H1 (cell line): ENCODE results near the gene RHBDD1. TPM values are rescaled to one million over a fixed set of nuclear protein-coding genes. Genes with fewer than 3 reads are reported as not detected.

Experiments used
- CTCF ChIA-PET: fragments of 300-600 bp; sonication (Branson Sonifier 250); formaldehyde crosslinking; loops from one replicate; lab custom pipeline; 2021; ENCODE audit not compliant: partially characterized antibody; lab: Charles Lee
- POLR2A ChIA-PET: fragments of 300-600 bp; sonication (Branson Sonifier 250); formaldehyde crosslinking; loops from one replicate; lab custom pipeline; 2021; ENCODE audit warnings: inconsistent platforms; ENCODE audit not compliant: partially characterized antibody; lab: Charles Lee
- DNase-seq, 2 experiments: peaks; one replicate each; pipeline versions ENCODE4 v3.0.0 to v3.0.0-alpha.2; 2010 to 2022; ENCODE audit warnings: low spot score in 2 of 2, low read depth in 1 of 2, mixed read lengths in 1 of 2
- FAIRE-seq: peaks from 2 replicates; lab custom pipeline; 2011; peaks lifted over from hg19 to GRCh38; lab: Jason Lieb, UNC
- H2AFZ ChIP-seq: 2 replicates; pipeline ENCODE4 v1.8.1; 2012; ENCODE audit warnings: low read length, inconsistent platforms
- H2AK5ac ChIP-seq: 2 replicates; pipeline ENCODE4 v1.6.1; 2013; ENCODE audit warnings: low read depth, low read length
- H2BK120ac ChIP-seq: replicated peaks from 2 replicates; pipeline ENCODE3; 2013; ENCODE audit warnings: low read depth, low read length, inconsistent platforms
- H2BK12ac ChIP-seq: 2 replicates; pipeline ENCODE4 v1.6.1; 2013; ENCODE audit warnings: low read depth, low read length
- H2BK15ac ChIP-seq: 2 replicates; pipeline ENCODE4 v1.6.1; 2013; ENCODE audit warnings: low read length
- H2BK20ac ChIP-seq: 2 replicates; pipeline ENCODE4 v1.6.1; 2013; ENCODE audit warnings: low read length
- H2BK5ac ChIP-seq: 2 replicates; pipeline ENCODE4 v1.6.1; 2013; ENCODE audit warnings: low read depth, low read length
- H3K14ac ChIP-seq: 2 replicates; pipeline ENCODE4 v1.6.1; 2013; ENCODE audit warnings: inconsistent platforms; ENCODE audit not compliant: insufficient read length
- H3K18ac ChIP-seq: 2 replicates; pipeline ENCODE4 v1.6.1; 2013; ENCODE audit warnings: low read length; ENCODE audit errors: extremely low read depth
- H3K23ac ChIP-seq: 2 replicates; pipeline ENCODE4 v1.6.1; 2013; ENCODE audit warnings: inconsistent platforms; ENCODE audit not compliant: insufficient read length
- H3K23me2 ChIP-seq: 2 replicates; pipeline ENCODE4 v1.6.1; 2013; ENCODE audit warnings: low read depth, low read length
- H3K27ac ChIP-seq: 2 replicates; pipeline ENCODE4 v1.6.1; 2011; ENCODE audit warnings: low read depth, low read length, inconsistent platforms
- H3K27me3 ChIP-seq, 4 experiments: replicated peaks in 1 of 4; 1 replicate in 1 of 4; 2 replicates in 3 of 4; pipeline versions ENCODE4 v1.6.1 to v1.8.1; 2011 to 2013; ENCODE audit warnings: low read length in 3 of 4, mild to moderate bottlenecking in 3 of 4, inconsistent platforms in 2 of 4, mixed read lengths in 2 of 4, moderate library complexity in 1 of 4; ENCODE audit not compliant: control insufficient read depth in 3 of 4, insufficient read depth in 3 of 4; ENCODE audit errors: extremely low read depth in 1 of 4
- H3K36me3 ChIP-seq, 4 experiments: 2 replicates each; pipeline versions ENCODE4 v1.6.1 to v1.8.1; 2011 to 2013; ENCODE audit warnings: mild to moderate bottlenecking in 4 of 4, low read length in 3 of 4, moderate library complexity in 2 of 4, control low read depth in 1 of 4, inconsistent platforms in 1 of 4; ENCODE audit not compliant: insufficient read depth in 4 of 4, control insufficient read depth in 2 of 4
- H3K4ac ChIP-seq: replicated peaks from 2 replicates; pipeline ENCODE3; 2013; ENCODE audit warnings: low read length, low read depth, mixed read lengths, inconsistent platforms; ENCODE audit not compliant: insufficient read length
- H3K4me1 ChIP-seq, 4 experiments: replicated peaks in 1 of 4; 1 replicate in 1 of 4; 2 replicates in 3 of 4; pipeline versions ENCODE4 v1.6.1 to v1.8.1; 2011 to 2013; ENCODE audit warnings: low read length in 3 of 4, inconsistent platforms in 2 of 4, mixed read lengths in 1 of 4; ENCODE audit not compliant: insufficient read depth in 4 of 4, control insufficient read depth in 3 of 4
- H3K4me2 ChIP-seq, 2 experiments: 2 replicates each; pipeline versions ENCODE4 v1.6.1 to v1.8.1; 2011 to 2013; ENCODE audit warnings: low read depth in 2 of 2, low read length in 2 of 2, control low read depth in 1 of 2, inconsistent platforms in 1 of 2, mild to moderate bottlenecking in 1 of 2; ENCODE audit not compliant: insufficient read depth in 1 of 2
- H3K4me3 ChIP-seq, 4 experiments: fragments of 200-600, 300-600 bp in 1 of 4; sonication (generic), shearing (Covaris generic), sonication (Bioruptor Twin) in 1 of 4; 2 replicates each; pipeline versions ENCODE4 v1.5.1 to v1.8.1; 2011 to 2016; ENCODE audit warnings: low read length in 4 of 4, low read depth in 3 of 4, control low read depth in 2 of 4, inconsistent platforms in 2 of 4, mild to moderate bottlenecking in 2 of 4, mixed read lengths in 1 of 4, moderate library complexity in 1 of 4; ENCODE audit not compliant: insufficient read depth in 2 of 4; ENCODE audit errors: extremely low read depth in 1 of 4
- H3K56ac ChIP-seq: replicated peaks from 2 replicates; pipeline ENCODE3; 2013; ENCODE audit warnings: low read depth, mild to moderate bottlenecking, mixed read lengths, low read length, inconsistent platforms; ENCODE audit not compliant: insufficient read length
- H3K79me1 ChIP-seq: 2 replicates; pipeline ENCODE4 v1.6.1; 2013; ENCODE audit warnings: low read depth, low read length, control low read depth
- H3K79me2 ChIP-seq, 2 experiments: 2 replicates each; pipeline versions ENCODE4 v1.6.1 to v1.8.1; 2012 to 2013; ENCODE audit warnings: low read length in 2 of 2, mild to moderate bottlenecking in 2 of 2, inconsistent platforms in 1 of 2; ENCODE audit not compliant: insufficient read depth in 2 of 2, control insufficient read depth in 1 of 2
- H3K9ac ChIP-seq, 4 experiments: replicated peaks in 1 of 4; 1 replicate in 1 of 4; 2 replicates in 3 of 4; pipeline versions ENCODE4 v1.6.1 to v1.8.1; 2011 to 2013; ENCODE audit warnings: low read depth in 3 of 4, low read length in 3 of 4, control low read depth in 2 of 4, mild to moderate bottlenecking in 2 of 4, moderate library complexity in 2 of 4, inconsistent platforms in 1 of 4; ENCODE audit errors: extremely low read depth in 1 of 4
- H3K9me3 ChIP-seq, 2 experiments: 2 replicates each; pipeline versions ENCODE4 v1.6.1 to v1.8.1; 2012 to 2013; ENCODE audit warnings: mild to moderate bottlenecking in 2 of 2, moderate library complexity in 2 of 2, control low read depth in 1 of 2, inconsistent platforms in 1 of 2, low read depth in 1 of 2, low read length in 1 of 2, mixed read lengths in 1 of 2; ENCODE audit not compliant: insufficient read depth in 2 of 2
- H4K20me1 ChIP-seq, 2 experiments: replicated peaks in 1 of 2; 2 replicates each; pipeline versions ENCODE3 to v1.8.1; 2011 to 2013; ENCODE audit warnings: inconsistent platforms in 2 of 2, low read length in 2 of 2, mild to moderate bottlenecking in 1 of 2; ENCODE audit not compliant: insufficient read depth in 2 of 2, control insufficient read depth in 1 of 2
- H4K5ac ChIP-seq: 2 replicates; pipeline ENCODE4 v1.6.1; 2013; ENCODE audit warnings: low read length, low read depth, mixed read lengths, inconsistent platforms; ENCODE audit not compliant: insufficient read length
- H4K8ac ChIP-seq: 2 replicates; pipeline ENCODE4 v1.8.0; 2013; ENCODE audit warnings: mild to moderate bottlenecking, moderate library complexity, low read length, inconsistent platforms; ENCODE audit not compliant: insufficient read depth; ENCODE audit errors: extremely low read depth
- H4K91ac ChIP-seq: replicated peaks from 2 replicates; pipeline ENCODE3; 2013; ENCODE audit warnings: low read length, mixed read lengths, inconsistent platforms; ENCODE audit not compliant: insufficient read length
- GABPA ChIP-seq: IDR thresholded peaks from 2 replicates; pipeline ENCODE4 v1.6.1; 2011; ENCODE audit warnings: mild to moderate bottlenecking, low read length, moderate library complexity, borderline replicate concordance; ENCODE audit not compliant: insufficient read depth
- WGBS, 2 experiments: shearing (Covaris generic) in 1 of 2; methylation state at CpG; one replicate each; pipeline versions ENCODE4 v1.1.6 to v1.1.7; 2013 to 2015; ENCODE audit warnings: low lambda C conversion rate in 2 of 2, mixed read lengths in 2 of 2, inconsistent platforms in 1 of 2, low coverage in 1 of 2, missing lambda C conversion rate in 1 of 2; ENCODE audit not compliant: insufficient replicate concordance in 2 of 2, insufficient coverage in 1 of 2, insufficient read length in 1 of 2; ENCODE audit errors: extremely low coverage in 1 of 2, missing lambda C conversion rate in 1 of 2; 5-methylcytosine and 5-hydroxymethylcytosine counted together
- polyA plus RNA-seq, 7 experiments: library from polyadenylated mRNA; depleted of rRNA in 3 of 7; stranded (reverse) in 5 of 7; unstranded in 2 of 7; fragments of >200 nt in 5 of 7; fragments of 200-250 nt in 2 of 7; gene quantifications; 1 replicate in 5 of 7; 2 replicates in 1 of 7; 4 replicates in 1 of 7; pipeline versions ENCODE4 v1.2.1 to v1.2.3, GENCODE V29; 2011 to 2013; ENCODE audit warnings: missing spikeins in 2 of 7, mixed read lengths in 2 of 7
- total RNA-seq: library from RNA; stranded (reverse); fragmentation: NEBNext Ultra II Directional; extraction: Animal tissue kit (Norgen Biotek cat#: 25700); gene quantifications from 2 replicates; pipeline ENCODE4 v1.2.1, GENCODE V29; 2021

Gene RHBDD1
- total and polyA plus RNA-seq, 2 of the 8 experiments (the other 6 are each of a cell fraction or from before 2014, with no cell fraction given): 10.5 to 23.1 TPM

DNA sequence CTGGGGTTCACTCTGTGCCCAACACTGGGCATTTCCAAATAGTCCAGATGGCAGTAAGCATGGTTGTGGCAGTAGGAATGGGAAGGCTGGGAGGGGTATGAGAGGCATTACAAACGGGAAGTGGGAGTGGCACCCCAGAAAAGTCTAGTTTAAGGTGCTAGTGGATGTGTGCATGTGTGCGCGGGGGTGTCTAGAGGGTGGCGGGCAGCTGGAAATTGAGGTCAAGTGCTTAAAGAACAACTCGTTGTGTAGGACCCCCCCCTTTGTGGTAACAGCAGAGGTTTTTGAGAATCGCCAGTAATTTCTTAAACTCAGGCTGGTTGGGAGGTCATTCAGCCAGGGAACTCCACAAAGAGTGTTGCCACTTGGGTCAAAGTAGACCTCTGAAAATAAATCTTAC lies 69.9 kb downstream of the RHBDD1 start:
- H3K56ac ChIP-seq: no peak overlapping the region
- H2BK12ac ChIP-seq: no peak overlapping the region
- no peaks in the 10 kb centered on the region for H3K4me1 ChIP-seq
- no peak overlapping the region for H2BK15ac ChIP-seq
- ChIA-PET POLR2A (no interaction called here), CTCF (interaction anchor here (1.1 kb wide), 1 partner anchor 1240 kb away, joined by 3 read pairs; no protein-coding TSS in a partner anchor)
- H3K14ac ChIP-seq: no peak overlapping the region
- H3K79me1 ChIP-seq: 0 out of 2 replicates have a peak, but pooled peaks cover 4% of the 10 kb centered on the region
- no peak overlapping the region for H3K27ac ChIP-seq
- TF ChIP-seq GABPA: no peak
- H3K79me2 ChIP-seq: no peaks in the 10 kb centered on the region
- H2BK20ac ChIP-seq: no peak overlapping the region
- H3K27me3 ChIP-seq: no peaks in the 10 kb centered on the region
- WGBS, 2 experiments: 95% methylated on average over 6 of the region's 6 CpGs; no CpG with 5 or more reads in 1 of the 2 experiments
- H4K8ac ChIP-seq: no peak overlapping the region
- H4K5ac ChIP-seq: no peak overlapping the region
- no peak overlapping the region for H3K9ac ChIP-seq
- FAIRE-seq (no peak), DNase-seq (no peak)
- no peak overlapping the region for H3K18ac ChIP-seq
- no peak overlapping the region for H3K23ac ChIP-seq
- no peaks in the 10 kb centered on the region for H3K36me3 ChIP-seq
- no peaks in the 10 kb centered on the region for H3K9me3 ChIP-seq
- H2AK5ac ChIP-seq: no peak overlapping the region
- H2BK5ac ChIP-seq: no peak overlapping the region
- no peak overlapping the region for H4K91ac ChIP-seq
- H3K4ac ChIP-seq: no peak overlapping the region
- H3K4me2 ChIP-seq: no peak overlapping the region
- no peak overlapping the region for H2AFZ ChIP-seq
- H3K4me3 ChIP-seq: no peak overlapping the region
- H2BK120ac ChIP-seq: no peak overlapping the region
- H3K23me2 ChIP-seq: no peaks in the 10 kb centered on the region
- H4K20me1 ChIP-seq: peaks cover 0 to 3% of the 10 kb centered on the region in 2 experiments
